ENCODE results near the gene SUSD2.

DNA sequence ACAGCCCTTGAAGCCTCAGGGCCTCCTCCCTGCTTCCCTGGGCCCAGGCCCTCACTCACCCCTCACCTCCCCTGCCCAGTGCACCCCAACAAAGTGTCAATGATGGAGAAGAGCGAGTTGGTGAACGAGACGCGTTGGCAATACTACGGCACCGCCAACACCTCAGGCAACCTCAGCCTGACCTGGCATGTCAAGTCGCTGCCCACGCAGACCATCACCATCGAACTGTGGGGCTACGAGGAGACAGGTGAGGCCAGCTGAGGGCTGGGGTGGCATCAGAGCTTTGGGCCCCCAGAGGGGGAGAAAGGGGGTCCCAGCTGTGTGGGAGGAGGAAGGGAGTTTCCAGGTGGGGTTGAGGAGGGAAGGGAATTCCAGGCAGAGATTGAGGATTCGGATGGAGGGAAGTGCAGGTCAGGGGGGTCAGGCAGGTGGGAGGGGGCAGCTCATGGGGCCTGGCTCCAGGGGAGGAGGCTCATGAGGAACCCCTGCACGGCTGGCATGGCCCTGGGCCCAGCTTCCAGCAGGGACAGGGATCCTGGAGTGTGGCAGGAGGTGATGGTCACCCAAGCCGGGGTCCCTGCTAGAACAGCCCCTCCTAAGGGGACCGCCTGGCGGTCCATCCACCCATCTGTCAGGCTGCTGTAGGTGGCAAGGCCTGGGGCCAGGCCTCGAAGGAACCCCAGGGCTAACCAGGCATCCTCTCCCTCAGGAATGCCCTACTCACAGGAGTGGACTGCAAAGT is 2.9 kb downstream of the SUSD2 start:
- TF ChIP-seq SIN3A (conservative IDR thresholded peaks at IDR 0.05 in 1 of 2, IDR thresholded peaks at IDR 0.05 in 1 of 2; ENCODE audit: low read depth in 1 of 2, low read length in 2 of 2) (no peak), RAD21 (IDR thresholded peaks at IDR 0.05 in 1 of 2, conservative IDR thresholded peaks at IDR 0.05 in 1 of 2; ENCODE audit: low read depth in 2 of 2, low read length in 2 of 2) (no peak), CTCF (IDR thresholded peaks at IDR 0.05; ENCODE audit: control extremely low read depth in 1 of 3, insufficient read depth in 1 of 3, low read depth in 1 of 3, low read length in 3 of 3) (no peak), HDAC2 (IDR thresholded peaks at IDR 0.05; ENCODE audit: borderline replicate concordance in 1 of 2, low read depth in 2 of 2, low read length in 2 of 2) (no peak), CEBPB (IDR thresholded peaks at IDR 0.05; ENCODE audit: low read depth, low read length) (no peak), JUND (IDR thresholded peaks at IDR 0.05; ENCODE audit: low read length) (no peak)
